H1 (cell line): ENCODE measurements around the gene FSD1. TPM values are rescaled to one million over a fixed set of nuclear protein-coding genes. Genes with fewer than 3 reads are reported as not detected.

Source experiments
- CTCF ChIA-PET: fragments of 300-600 bp; sonication (Branson Sonifier 250); formaldehyde crosslinking; loops from one replicate; lab custom pipeline; 2021; ENCODE audit not compliant: partially characterized antibody; lab: Charles Lee
- POLR2A ChIA-PET: fragments of 300-600 bp; sonication (Branson Sonifier 250); formaldehyde crosslinking; loops from one replicate; lab custom pipeline; 2021; ENCODE audit warnings: inconsistent platforms; ENCODE audit not compliant: partially characterized antibody; lab: Charles Lee
- DNase-seq, 2 experiments: peaks; one replicate each; pipeline versions ENCODE4 v3.0.0 to v3.0.0-alpha.2; 2010 to 2022; ENCODE audit warnings: low spot score in 2 of 2, low read depth in 1 of 2, mixed read lengths in 1 of 2
- FAIRE-seq: peaks from 2 replicates; lab custom pipeline; 2011; peaks lifted over from hg19 to GRCh38; lab: Jason Lieb, UNC
- H2AFZ ChIP-seq: 2 replicates; pipeline ENCODE4 v1.8.1; 2012; ENCODE audit warnings: low read length, inconsistent platforms
- H2AK5ac ChIP-seq: 2 replicates; pipeline ENCODE4 v1.6.1; 2013; ENCODE audit warnings: low read depth, low read length
- H2BK120ac ChIP-seq: replicated peaks from 2 replicates; pipeline ENCODE3; 2013; ENCODE audit warnings: low read depth, low read length, inconsistent platforms
- H2BK12ac ChIP-seq: 2 replicates; pipeline ENCODE4 v1.6.1; 2013; ENCODE audit warnings: low read depth, low read length
- H2BK15ac ChIP-seq: 2 replicates; pipeline ENCODE4 v1.6.1; 2013; ENCODE audit warnings: low read length
- H2BK20ac ChIP-seq: 2 replicates; pipeline ENCODE4 v1.6.1; 2013; ENCODE audit warnings: low read length
- H2BK5ac ChIP-seq: 2 replicates; pipeline ENCODE4 v1.6.1; 2013; ENCODE audit warnings: low read depth, low read length
- H3K14ac ChIP-seq: 2 replicates; pipeline ENCODE4 v1.6.1; 2013; ENCODE audit warnings: inconsistent platforms; ENCODE audit not compliant: insufficient read length
- H3K18ac ChIP-seq: 2 replicates; pipeline ENCODE4 v1.6.1; 2013; ENCODE audit warnings: low read length; ENCODE audit errors: extremely low read depth
- H3K23ac ChIP-seq: 2 replicates; pipeline ENCODE4 v1.6.1; 2013; ENCODE audit warnings: inconsistent platforms; ENCODE audit not compliant: insufficient read length
- H3K23me2 ChIP-seq: 2 replicates; pipeline ENCODE4 v1.6.1; 2013; ENCODE audit warnings: low read depth, low read length
- H3K27ac ChIP-seq: 2 replicates; pipeline ENCODE4 v1.6.1; 2011; ENCODE audit warnings: low read depth, low read length, inconsistent platforms
- H3K27me3 ChIP-seq, 4 experiments: replicated peaks in 1 of 4; 1 replicate in 1 of 4; 2 replicates in 3 of 4; pipeline versions ENCODE4 v1.6.1 to v1.8.1; 2011 to 2013; ENCODE audit warnings: low read length in 3 of 4, mild to moderate bottlenecking in 3 of 4, inconsistent platforms in 2 of 4, mixed read lengths in 2 of 4, moderate library complexity in 1 of 4; ENCODE audit not compliant: control insufficient read depth in 3 of 4, insufficient read depth in 3 of 4; ENCODE audit errors: extremely low read depth in 1 of 4
- H3K36me3 ChIP-seq, 4 experiments: 2 replicates each; pipeline versions ENCODE4 v1.6.1 to v1.8.1; 2011 to 2013; ENCODE audit warnings: mild to moderate bottlenecking in 4 of 4, low read length in 3 of 4, moderate library complexity in 2 of 4, control low read depth in 1 of 4, inconsistent platforms in 1 of 4; ENCODE audit not compliant: insufficient read depth in 4 of 4, control insufficient read depth in 2 of 4
- H3K4ac ChIP-seq: replicated peaks from 2 replicates; pipeline ENCODE3; 2013; ENCODE audit warnings: low read length, low read depth, mixed read lengths, inconsistent platforms; ENCODE audit not compliant: insufficient read length
- H3K4me1 ChIP-seq, 4 experiments: replicated peaks in 1 of 4; 1 replicate in 1 of 4; 2 replicates in 3 of 4; pipeline versions ENCODE4 v1.6.1 to v1.8.1; 2011 to 2013; ENCODE audit warnings: low read length in 3 of 4, inconsistent platforms in 2 of 4, mixed read lengths in 1 of 4; ENCODE audit not compliant: insufficient read depth in 4 of 4, control insufficient read depth in 3 of 4
- H3K4me2 ChIP-seq, 2 experiments: 2 replicates each; pipeline versions ENCODE4 v1.6.1 to v1.8.1; 2011 to 2013; ENCODE audit warnings: low read depth in 2 of 2, low read length in 2 of 2, control low read depth in 1 of 2, inconsistent platforms in 1 of 2, mild to moderate bottlenecking in 1 of 2; ENCODE audit not compliant: insufficient read depth in 1 of 2
- H3K4me3 ChIP-seq, 4 experiments: fragments of 200-600, 300-600 bp in 1 of 4; sonication (generic), shearing (Covaris generic), sonication (Bioruptor Twin) in 1 of 4; 2 replicates each; pipeline versions ENCODE4 v1.5.1 to v1.8.1; 2011 to 2016; ENCODE audit warnings: low read length in 4 of 4, low read depth in 3 of 4, control low read depth in 2 of 4, inconsistent platforms in 2 of 4, mild to moderate bottlenecking in 2 of 4, mixed read lengths in 1 of 4, moderate library complexity in 1 of 4; ENCODE audit not compliant: insufficient read depth in 2 of 4; ENCODE audit errors: extremely low read depth in 1 of 4
- H3K56ac ChIP-seq: replicated peaks from 2 replicates; pipeline ENCODE3; 2013; ENCODE audit warnings: low read depth, mild to moderate bottlenecking, mixed read lengths, low read length, inconsistent platforms; ENCODE audit not compliant: insufficient read length
- H3K79me1 ChIP-seq: 2 replicates; pipeline ENCODE4 v1.6.1; 2013; ENCODE audit warnings: low read depth, low read length, control low read depth
- H3K79me2 ChIP-seq, 2 experiments: 2 replicates each; pipeline versions ENCODE4 v1.6.1 to v1.8.1; 2012 to 2013; ENCODE audit warnings: low read length in 2 of 2, mild to moderate bottlenecking in 2 of 2, inconsistent platforms in 1 of 2; ENCODE audit not compliant: insufficient read depth in 2 of 2, control insufficient read depth in 1 of 2
- H3K9ac ChIP-seq, 4 experiments: replicated peaks in 1 of 4; 1 replicate in 1 of 4; 2 replicates in 3 of 4; pipeline versions ENCODE4 v1.6.1 to v1.8.1; 2011 to 2013; ENCODE audit warnings: low read depth in 3 of 4, low read length in 3 of 4, control low read depth in 2 of 4, mild to moderate bottlenecking in 2 of 4, moderate library complexity in 2 of 4, inconsistent platforms in 1 of 4; ENCODE audit errors: extremely low read depth in 1 of 4
- H3K9me3 ChIP-seq, 2 experiments: 2 replicates each; pipeline versions ENCODE4 v1.6.1 to v1.8.1; 2012 to 2013; ENCODE audit warnings: mild to moderate bottlenecking in 2 of 2, moderate library complexity in 2 of 2, control low read depth in 1 of 2, inconsistent platforms in 1 of 2, low read depth in 1 of 2, low read length in 1 of 2, mixed read lengths in 1 of 2; ENCODE audit not compliant: insufficient read depth in 2 of 2
- H4K20me1 ChIP-seq, 2 experiments: replicated peaks in 1 of 2; 2 replicates each; pipeline versions ENCODE3 to v1.8.1; 2011 to 2013; ENCODE audit warnings: inconsistent platforms in 2 of 2, low read length in 2 of 2, mild to moderate bottlenecking in 1 of 2; ENCODE audit not compliant: insufficient read depth in 2 of 2, control insufficient read depth in 1 of 2
- H4K5ac ChIP-seq: 2 replicates; pipeline ENCODE4 v1.6.1; 2013; ENCODE audit warnings: low read length, low read depth, mixed read lengths, inconsistent platforms; ENCODE audit not compliant: insufficient read length
- H4K8ac ChIP-seq: 2 replicates; pipeline ENCODE4 v1.8.0; 2013; ENCODE audit warnings: mild to moderate bottlenecking, moderate library complexity, low read length, inconsistent platforms; ENCODE audit not compliant: insufficient read depth; ENCODE audit errors: extremely low read depth
- H4K91ac ChIP-seq: replicated peaks from 2 replicates; pipeline ENCODE3; 2013; ENCODE audit warnings: low read length, mixed read lengths, inconsistent platforms; ENCODE audit not compliant: insufficient read length
- BRCA1 ChIP-seq: IDR thresholded peaks from 2 replicates; pipeline ENCODE4 v1.6.1; 2012; ENCODE audit warnings: low read depth, low read length, improper control_type of control experiment
- CEBPB ChIP-seq: IDR thresholded peaks from 2 replicates; pipeline ENCODE4 v1.6.1; 2012; ENCODE audit warnings: low read depth, low read length
- CTCF ChIP-seq, 3 experiments: IDR thresholded peaks; 1 replicate in 2 of 3; 2 replicates in 1 of 3; pipeline versions ENCODE4 v1.5.1 to v1.6.1; 2011; ENCODE audit warnings: low read length in 3 of 3, mild to moderate bottlenecking in 3 of 3, inconsistent platforms in 2 of 3, low read depth in 1 of 3, moderate library complexity in 1 of 3; ENCODE audit not compliant: insufficient read depth in 1 of 3; ENCODE audit errors: control extremely low read depth in 1 of 3
- RAD21 ChIP-seq, 2 experiments: IDR thresholded peaks in 1 of 2; conservative IDR thresholded peaks in 1 of 2; 2 replicates each; pipeline ENCODE4 v1.6.1; 2011; ENCODE audit warnings: low read depth in 2 of 2, low read length in 2 of 2, improper control_type of control experiment in 1 of 2, inconsistent platforms in 1 of 2, mild to moderate bottlenecking in 1 of 2, moderate library complexity in 1 of 2
- SAP30 ChIP-seq: fragments of 300-600 bp; sonication (generic); IDR thresholded peaks from 2 replicates; pipeline ENCODE4 v1.7.1; 2012; ENCODE audit warnings: low read length, moderate library complexity, mild to moderate bottlenecking, inconsistent platforms; ENCODE audit not compliant: insufficient read depth, insufficient replicate concordance
- USF2 ChIP-seq: IDR thresholded peaks from 2 replicates; pipeline ENCODE4 v1.6.1; 2011; ENCODE audit warnings: low read length, improper control_type of control experiment
- YY1 ChIP-seq: IDR thresholded peaks from 2 replicates; pipeline ENCODE4 v1.6.1; 2011; ENCODE audit warnings: low read depth, mild to moderate bottlenecking, low read length
- ZNF274 ChIP-seq: IDR thresholded peaks from 2 replicates; pipeline ENCODE4 v1.7.0; 2012; ENCODE audit warnings: low read length, borderline replicate concordance; ENCODE audit errors: extremely low read depth
- WGBS, 2 experiments: shearing (Covaris generic) in 1 of 2; methylation state at CpG; one replicate each; pipeline versions ENCODE4 v1.1.6 to v1.1.7; 2013 to 2015; ENCODE audit warnings: low lambda C conversion rate in 2 of 2, mixed read lengths in 2 of 2, inconsistent platforms in 1 of 2, low coverage in 1 of 2, missing lambda C conversion rate in 1 of 2; ENCODE audit not compliant: insufficient replicate concordance in 2 of 2, insufficient coverage in 1 of 2, insufficient read length in 1 of 2; ENCODE audit errors: extremely low coverage in 1 of 2, missing lambda C conversion rate in 1 of 2; 5-methylcytosine and 5-hydroxymethylcytosine counted together
- polyA plus RNA-seq, 7 experiments: library from polyadenylated mRNA; depleted of rRNA in 3 of 7; stranded (reverse) in 5 of 7; unstranded in 2 of 7; fragments of >200 nt in 5 of 7; fragments of 200-250 nt in 2 of 7; gene quantifications; 1 replicate in 5 of 7; 2 replicates in 1 of 7; 4 replicates in 1 of 7; pipeline versions ENCODE4 v1.2.1 to v1.2.3, GENCODE V29; 2011 to 2013; ENCODE audit warnings: missing spikeins in 2 of 7, mixed read lengths in 2 of 7
- total RNA-seq: library from RNA; stranded (reverse); fragmentation: NEBNext Ultra II Directional; extraction: Animal tissue kit (Norgen Biotek cat#: 25700); gene quantifications from 2 replicates; pipeline ENCODE4 v1.2.1, GENCODE V29; 2021

Gene FSD1
- total and polyA plus RNA-seq, 2 of the 8 experiments (the other 6 are each of a cell fraction or from before 2014, with no cell fraction given), result 58.8 to 181 TPM

GRCh38 chr19:4369888-4370260 is 65.5 kb downstream of the FSD1 start:
- peak overlapping the region in 1 of 4 experiments; percentile 36; a peak in 2 of 7 replicates for H3K9ac ChIP-seq
- H3K23ac ChIP-seq, result no peak overlapping the region
- H2AK5ac ChIP-seq, result no peak overlapping the region
- H2BK120ac ChIP-seq, result no peak overlapping the region
- H3K79me1 ChIP-seq, result peaks cover 32% of the 10 kb centered on the region
- no peaks in the 10 kb centered on the region for H3K27me3 ChIP-seq
- H2BK15ac ChIP-seq, result no peak overlapping the region
- peaks cover 25 to 41% of the 10 kb centered on the region in 2 experiments for H4K20me1 ChIP-seq
- ChIA-PET POLR2A (interaction anchor here (0.7 to 4.1 kb wide), 12 partner anchors 9 to 107 kb away, joined by 3 to 18 read pairs (median 4); partner anchors contain the start of gene MPND), CTCF (interaction anchor here (0.7 to 1.8 kb wide), 11 partner anchors 9 to 99 kb away, joined by 3 to 6 read pairs (median 4); no protein-coding TSS in a partner anchor)
- H2BK20ac ChIP-seq, result 0 out of 2 replicates have a peak overlapping the region, but pooled peaks have one; percentile 32
- no peak overlapping the region for H4K5ac ChIP-seq
- FAIRE-seq (no peak), DNase-seq (peak in 1 of 2 experiments; percentile 74)
- peak overlapping the region; percentile 73 for H4K8ac ChIP-seq
- peak overlapping the region; percentile 52 for H4K91ac ChIP-seq
- no peaks in the 10 kb centered on the region for H3K23me2 ChIP-seq
- 69% methylated on average over 21 of the region's 21 CpGs; no CpG with 5 or more reads in 1 of the 2 experiments for WGBS, 2 experiments
- H3K4me2 ChIP-seq, result no peak overlapping the region
- no peak overlapping the region for H3K56ac ChIP-seq
- H2BK12ac ChIP-seq, result 0 out of 2 replicates have a peak overlapping the region, but pooled peaks have one; percentile 27
- H3K36me3 ChIP-seq, result peaks cover 0 to 9% (median 4%) of the 10 kb centered on the region in 4 experiments; a peak in 4 of 8 replicates
- peaks cover 0 to 23% (median 18%) of the 10 kb centered on the region in 4 experiments; a peak in 6 of 7 replicates for H3K4me1 ChIP-seq
- peak overlapping the region; percentile 69 for H3K4ac ChIP-seq
- peaks cover 0 to 17% of the 10 kb centered on the region in 2 experiments; a peak in 1 of 4 replicates for H3K79me2 ChIP-seq
- no peak overlapping the region for H3K14ac ChIP-seq
- no peaks in the 10 kb centered on the region for H3K9me3 ChIP-seq
- H3K27ac ChIP-seq, result 0 out of 2 replicates have a peak overlapping the region, but pooled peaks have one; percentile 41
- 0 out of 2 replicates have a peak overlapping the region, but pooled peaks have one; percentile 75 for H2BK5ac ChIP-seq
- no peak overlapping the region for H3K4me3 ChIP-seq
- H2AFZ ChIP-seq, result no peak overlapping the region
- H3K18ac ChIP-seq, result no peak overlapping the region
- TF ChIP-seq SAP30 (no peak), CTCF (IDR thresholded peaks at IDR 0.05; ENCODE audit: control extremely low read depth in 1 of 3, insufficient read depth in 1 of 3, low read depth in 1 of 3, low read length in 3 of 3) (peak; percentile 50 to 62 (median 52)), RAD21 (IDR thresholded peaks at IDR 0.05 in 1 of 2, conservative IDR thresholded peaks at IDR 0.05 in 1 of 2; ENCODE audit: low read depth in 2 of 2, low read length in 2 of 2) (peak; percentile 32 to 59), CEBPB (no peak), YY1 (no peak), USF2 (no peak), ZNF274 (no peak), BRCA1 (no peak)
